K562 (cell line): ENCODE results near the gene INPP1. TPM values are rescaled to one million over a fixed set of nuclear protein-coding genes. Genes with fewer than 3 reads are reported as not detected.

Source experiments
- ARID2 ChIP-seq: fragments of 450-650 bp; IDR thresholded peaks from 2 replicates; pipeline ENCODE4 v1.6.1; 2017; ENCODE audit warnings: antibody characterized with exemption, mild to moderate bottlenecking
- C11orf30 ChIP-seq: fragments of 450-650 bp; IDR thresholded peaks from 2 replicates; pipeline ENCODE4 v1.6.1; 2016; ENCODE audit warnings: low read depth, mild to moderate bottlenecking
- CTBP1 ChIP-seq: fragments of 450-650 bp; IDR thresholded peaks from 2 replicates; pipeline ENCODE4 v1.6.1; 2016; ENCODE audit warnings: borderline replicate concordance
- E2F8 ChIP-seq: fragments of 450-650 bp; IDR thresholded peaks from 2 replicates; pipeline ENCODE4 v1.7.1; 2018; ENCODE audit warnings: mild to moderate bottlenecking, low read depth; ENCODE audit not compliant: partially characterized antibody
- HES1 ChIP-seq: fragments of 450-650 bp; IDR thresholded peaks from 2 replicates; pipeline ENCODE4 v1.6.1; 2016; ENCODE audit warnings: low read depth, mild to moderate bottlenecking, moderate library complexity
- HMGXB4 ChIP-seq: sonication (generic); formaldehyde crosslinking; IDR thresholded peaks from 2 replicates; pipeline ENCODE4 v1.8.1; 2023; ENCODE audit warnings: mild to moderate bottlenecking, missing genetic modification reagents
- MECOM ChIP-seq: fragments of 250-450 bp; sonication (Bioruptor Pico); IDR thresholded peaks from 2 replicates; pipeline ENCODE4 v1.8.0; 2022; ENCODE audit warnings: inconsistent platforms
- POLR3G ChIP-seq: IDR thresholded peaks from 2 replicates; pipeline ENCODE4 v1.6.1; 2011; ENCODE audit not compliant: insufficient read length, insufficient replicate concordance; ENCODE audit errors: extremely low read depth
- RAD21 ChIP-seq, 2 experiments: fragments of 250-450 bp in 1 of 2; fragments of 450-650 bp in 1 of 2; sonication (Bioruptor Pico) in 1 of 2; formaldehyde crosslinking in 1 of 2; IDR thresholded peaks in 1 of 2; conservative IDR thresholded peaks in 1 of 2; 2 replicates each; pipeline versions ENCODE4 v1.4.0 to v1.8.0; 2020 to 2022; ENCODE audit warnings: mild to moderate bottlenecking in 2 of 2, moderate library complexity in 1 of 2
- SMARCB1 ChIP-seq: IDR thresholded peaks from 2 replicates; pipeline ENCODE4 v1.6.1; 2011; ENCODE audit warnings: improper control_type of control experiment, low read depth; ENCODE audit not compliant: insufficient read length
- TEAD1 ChIP-seq, 2 experiments: fragments of 450-650 bp in 1 of 2; sonication (generic) in 1 of 2; formaldehyde crosslinking; IDR thresholded peaks; 2 replicates each; pipeline versions ENCODE4 v1.4.0 to v1.8.0; 2020 to 2022; ENCODE audit warnings: mild to moderate bottlenecking in 2 of 2, missing genetic modification reagents in 1 of 2
- THRA ChIP-seq: fragments of 450-650 bp; IDR thresholded peaks from 2 replicates; pipeline ENCODE4 v1.6.1; 2017; ENCODE audit warnings: mild to moderate bottlenecking, moderate library complexity
- TSHZ1 ChIP-seq: fragments of 250-450 bp; sonication (Bioruptor Pico); IDR thresholded peaks from 2 replicates; pipeline ENCODE4 v1.4.0; 2020; ENCODE audit warnings: mild to moderate bottlenecking, moderate library complexity
- U2AF2 ChIP-seq: fragments of 200-400 bp; formaldehyde crosslinking; optimal IDR thresholded peaks from 2 replicates; pipeline ENCODE3; 2017; ENCODE audit warnings: low read depth, mild to moderate bottlenecking, low read length
- ZKSCAN1 ChIP-seq: fragments of 150-350 bp; IDR thresholded peaks from 2 replicates; pipeline ENCODE4 v1.6.1; 2016; ENCODE audit warnings: low read depth, low read length
- ZNF77 ChIP-seq: fragments of 250-450 bp; sonication (Bioruptor Pico); IDR thresholded peaks from 2 replicates; pipeline ENCODE4 v1.5.0; 2020
- polyA plus RNA-seq, 8 experiments: library from polyadenylated mRNA; depleted of rRNA in 4 of 8; stranded (reverse) in 5 of 8; unstranded in 3 of 8; fragments of >200 nt; fragmentation: Nextera tagmentation in 2 of 8; fragmentation: Illumina TruSeq in 1 of 8; extraction: Ambion mirVana in 2 of 8; extraction: Trizol in 1 of 8; gene quantifications; 2 replicates each; pipeline versions ENCODE4 v1.2.1 to v1.2.3, GENCODE V29; 2011 to 2014; ENCODE audit warnings: inconsistent platforms in 1 of 8, missing spikeins in 1 of 8
- total RNA-seq, 7 experiments: library from RNA; depleted of rRNA in 6 of 7; stranded (reverse); fragments of >200 nt in 6 of 7; fragmentation: Illumina TruSeq in 2 of 7; extraction: Trizol in 2 of 7; gene quantifications; 2 replicates each; pipeline versions ENCODE4 v1.2.1 to v1.2.3, GENCODE V29; 2011 to 2021; ENCODE audit warnings: low replicate concordance in 1 of 7

The INPP1 gene
- total and polyA plus RNA-seq, 9 of the 15 experiments (the other 6 are each of a cell fraction or from before 2014, with no cell fraction given) = 3.7 to 11.8 (median 6.5) TPM

GRCh38 chr2:190379249-190379964, 36.0 kb downstream of the INPP1 start (continued):
- TF ChIP-seq RAD21 (CRISPR knock-in tag; conservative IDR thresholded peaks at IDR 0.05 in 1 of 2, IDR thresholded peaks at IDR 0.05 in 1 of 2) = no peak
- no peak for TF ChIP-seq POLR3G
- 0 out of 2 replicates have a peak, but pooled peaks have one; percentile 38 for TF ChIP-seq CTBP1
- TF ChIP-seq TEAD1 (CRISPR knock-in tag; IDR thresholded peaks at IDR 0.05) = 0 out of 4 replicates have a peak, but pooled peaks of 1 of the 2 experiments have one; percentile 9
- TF ChIP-seq ZKSCAN1 = no peak
- TF ChIP-seq U2AF2 = no peak
- TF ChIP-seq HMGXB4 (CRISPR knock-in tag) = no peak
- no peak for TF ChIP-seq MECOM (CRISPR knock-in tag)
- TF ChIP-seq E2F8 = no peak
- no peak for TF ChIP-seq ZNF77 (CRISPR knock-in tag)
- TF ChIP-seq HES1 = no peak
- TF ChIP-seq THRA = no peak
- no peak for TF ChIP-seq ARID2
- no peak for TF ChIP-seq TSHZ1 (CRISPR knock-in tag)
- no peak for TF ChIP-seq SMARCB1
- no peak for TF ChIP-seq C11orf30
